Glutamatergic neuron (in vitro differentiated cells): Measurements from ENCODE around the gene ADAMTS16. TPM values are rescaled to one million over a fixed set of nuclear protein-coding genes. Genes with fewer than 3 reads are reported as not detected.

ENCODE experiments used
- DNase-seq: peaks from one replicate; pipeline ENCODE4 v3.0.0; 2022
- H3K27ac Mint-ChIP-seq: one replicate; pipeline ENCODE4 v1.8.0; 2020; ENCODE audit warnings: mild to moderate bottlenecking, mixed read lengths, inconsistent platforms; ENCODE audit not compliant: unreplicated experiment
- H3K27me3 Mint-ChIP-seq: one replicate; pipeline ENCODE4 v1.8.0; 2020; ENCODE audit warnings: mild to moderate bottlenecking, moderate library complexity, mixed read lengths, inconsistent platforms; ENCODE audit not compliant: unreplicated experiment
- H3K36me3 Mint-ChIP-seq: one replicate; pipeline ENCODE4 v1.8.0; 2020; ENCODE audit warnings: mild to moderate bottlenecking, mixed read lengths, inconsistent platforms; ENCODE audit not compliant: unreplicated experiment
- H3K4me1 Mint-ChIP-seq: one replicate; pipeline ENCODE4 v1.8.0; 2020; ENCODE audit warnings: mild to moderate bottlenecking, low read depth, mixed read lengths, inconsistent platforms; ENCODE audit not compliant: unreplicated experiment
- H3K4me3 Mint-ChIP-seq: one replicate; pipeline ENCODE4 v1.8.0; 2020; ENCODE audit warnings: mild to moderate bottlenecking, mixed read lengths, inconsistent platforms; ENCODE audit not compliant: unreplicated experiment
- H3K9me3 Mint-ChIP-seq: one replicate; pipeline ENCODE4 v1.8.0; 2020; ENCODE audit warnings: mild to moderate bottlenecking, moderate library complexity, mixed read lengths, inconsistent platforms; ENCODE audit not compliant: unreplicated experiment
- long read RNA-seq: library from polyadenylated mRNA; unstranded; transcript quantifications from one replicate; pipeline ENCODE4 v2.0.0, GENCODE V29; 2020; ENCODE audit not compliant: unreplicated experiment
- total RNA-seq: library from RNA; stranded (reverse); fragmentation: NEBNext Ultra II Directional; extraction: Animal tissue kit (Norgen Biotek cat#: 25700); gene quantifications from one replicate; pipeline ENCODE4 v1.2.1, GENCODE V29; 2021; ENCODE audit not compliant: unreplicated experiment
- TF ChIP-seq, protein P1 (sequence below): fragments of 200-600 bp; sonication (generic); IDR thresholded peaks from one replicate; pipeline ENCODE4 v1.5.0; 2021; ENCODE audit not compliant: partially characterized antibody, unreplicated experiment

ADAMTS16 gene, protein sequence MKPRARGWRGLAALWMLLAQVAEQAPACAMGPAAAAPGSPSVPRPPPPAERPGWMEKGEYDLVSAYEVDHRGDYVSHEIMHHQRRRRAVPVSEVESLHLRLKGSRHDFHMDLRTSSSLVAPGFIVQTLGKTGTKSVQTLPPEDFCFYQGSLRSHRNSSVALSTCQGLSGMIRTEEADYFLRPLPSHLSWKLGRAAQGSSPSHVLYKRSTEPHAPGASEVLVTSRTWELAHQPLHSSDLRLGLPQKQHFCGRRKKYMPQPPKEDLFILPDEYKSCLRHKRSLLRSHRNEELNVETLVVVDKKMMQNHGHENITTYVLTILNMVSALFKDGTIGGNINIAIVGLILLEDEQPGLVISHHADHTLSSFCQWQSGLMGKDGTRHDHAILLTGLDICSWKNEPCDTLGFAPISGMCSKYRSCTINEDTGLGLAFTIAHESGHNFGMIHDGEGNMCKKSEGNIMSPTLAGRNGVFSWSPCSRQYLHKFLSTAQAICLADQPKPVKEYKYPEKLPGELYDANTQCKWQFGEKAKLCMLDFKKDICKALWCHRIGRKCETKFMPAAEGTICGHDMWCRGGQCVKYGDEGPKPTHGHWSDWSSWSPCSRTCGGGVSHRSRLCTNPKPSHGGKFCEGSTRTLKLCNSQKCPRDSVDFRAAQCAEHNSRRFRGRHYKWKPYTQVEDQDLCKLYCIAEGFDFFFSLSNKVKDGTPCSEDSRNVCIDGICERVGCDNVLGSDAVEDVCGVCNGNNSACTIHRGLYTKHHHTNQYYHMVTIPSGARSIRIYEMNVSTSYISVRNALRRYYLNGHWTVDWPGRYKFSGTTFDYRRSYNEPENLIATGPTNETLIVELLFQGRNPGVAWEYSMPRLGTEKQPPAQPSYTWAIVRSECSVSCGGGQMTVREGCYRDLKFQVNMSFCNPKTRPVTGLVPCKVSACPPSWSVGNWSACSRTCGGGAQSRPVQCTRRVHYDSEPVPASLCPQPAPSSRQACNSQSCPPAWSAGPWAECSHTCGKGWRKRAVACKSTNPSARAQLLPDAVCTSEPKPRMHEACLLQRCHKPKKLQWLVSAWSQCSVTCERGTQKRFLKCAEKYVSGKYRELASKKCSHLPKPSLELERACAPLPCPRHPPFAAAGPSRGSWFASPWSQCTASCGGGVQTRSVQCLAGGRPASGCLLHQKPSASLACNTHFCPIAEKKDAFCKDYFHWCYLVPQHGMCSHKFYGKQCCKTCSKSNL
- total RNA-seq = 4.8 TPM
- long read RNA-seq, partial matches to known transcripts = 1 of 2 reads
- long read RNA-seq, other reads (novel, unspliced or antisense) = 1 of 2 reads

DNA sequence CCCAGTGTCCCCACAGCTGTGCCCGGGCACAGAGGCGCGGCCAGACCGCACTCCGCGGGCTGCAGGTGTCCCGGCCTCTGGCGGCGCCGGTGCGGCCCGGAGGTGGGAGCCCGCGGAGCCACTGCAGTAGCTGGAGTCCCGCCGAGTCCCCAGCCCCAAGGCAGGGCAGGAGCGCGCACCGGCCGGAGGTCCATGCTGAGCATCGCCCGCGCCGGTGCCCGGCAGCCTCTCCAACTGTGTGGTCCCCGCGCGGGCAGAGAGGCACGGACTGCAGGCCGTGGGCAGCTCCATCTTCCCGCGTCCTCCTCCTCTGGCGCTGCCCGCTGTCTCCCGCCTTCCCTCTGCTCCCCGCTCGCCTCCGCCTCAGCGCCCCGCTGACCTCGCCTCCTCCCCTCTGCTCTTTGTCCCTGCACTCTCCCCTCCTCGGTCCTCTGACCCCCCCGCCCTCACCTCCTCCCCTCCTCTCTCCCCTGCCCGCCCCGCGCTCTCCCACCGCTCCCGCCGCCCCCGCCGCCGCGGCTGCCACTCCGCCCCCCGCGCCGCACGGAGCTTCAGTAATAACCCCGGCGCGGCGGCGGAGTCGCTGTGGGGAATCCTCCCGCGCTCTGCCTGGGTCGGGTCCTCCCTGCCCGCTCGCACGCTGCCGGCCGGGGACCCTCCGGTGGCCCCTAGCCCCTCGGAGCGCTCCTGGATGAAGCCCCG, at the start of gene ADAMTS16:
Gene ADAMTS16 (plus strand): TSS at position 554 of the 702 bp plus-strand sequence. CDS start 138 bp downstream, at position 692.
- Mint-ChIP-seq H3K4me1 (peaks cover 5% of the 10 kb centered on the region), H3K27me3 (peaks cover 13% of the 10 kb centered on the region), H3K36me3 (peaks cover 4% of the 10 kb centered on the region), H3K9me3 (peaks cover 7% of the 10 kb centered on the region), H3K27ac (peak within 1 kb of the TSS; percentile 66), H3K4me3 (peak within 1 kb of the TSS; percentile 87)
- TF ChIP-seq, protein P1, sequence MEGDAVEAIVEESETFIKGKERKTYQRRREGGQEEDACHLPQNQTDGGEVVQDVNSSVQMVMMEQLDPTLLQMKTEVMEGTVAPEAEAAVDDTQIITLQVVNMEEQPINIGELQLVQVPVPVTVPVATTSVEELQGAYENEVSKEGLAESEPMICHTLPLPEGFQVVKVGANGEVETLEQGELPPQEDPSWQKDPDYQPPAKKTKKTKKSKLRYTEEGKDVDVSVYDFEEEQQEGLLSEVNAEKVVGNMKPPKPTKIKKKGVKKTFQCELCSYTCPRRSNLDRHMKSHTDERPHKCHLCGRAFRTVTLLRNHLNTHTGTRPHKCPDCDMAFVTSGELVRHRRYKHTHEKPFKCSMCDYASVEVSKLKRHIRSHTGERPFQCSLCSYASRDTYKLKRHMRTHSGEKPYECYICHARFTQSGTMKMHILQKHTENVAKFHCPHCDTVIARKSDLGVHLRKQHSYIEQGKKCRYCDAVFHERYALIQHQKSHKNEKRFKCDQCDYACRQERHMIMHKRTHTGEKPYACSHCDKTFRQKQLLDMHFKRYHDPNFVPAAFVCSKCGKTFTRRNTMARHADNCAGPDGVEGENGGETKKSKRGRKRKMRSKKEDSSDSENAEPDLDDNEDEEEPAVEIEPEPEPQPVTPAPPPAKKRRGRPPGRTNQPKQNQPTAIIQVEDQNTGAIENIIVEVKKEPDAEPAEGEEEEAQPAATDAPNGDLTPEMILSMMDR = no peak
- DNase-seq = peak; percentile 68

DNA sequence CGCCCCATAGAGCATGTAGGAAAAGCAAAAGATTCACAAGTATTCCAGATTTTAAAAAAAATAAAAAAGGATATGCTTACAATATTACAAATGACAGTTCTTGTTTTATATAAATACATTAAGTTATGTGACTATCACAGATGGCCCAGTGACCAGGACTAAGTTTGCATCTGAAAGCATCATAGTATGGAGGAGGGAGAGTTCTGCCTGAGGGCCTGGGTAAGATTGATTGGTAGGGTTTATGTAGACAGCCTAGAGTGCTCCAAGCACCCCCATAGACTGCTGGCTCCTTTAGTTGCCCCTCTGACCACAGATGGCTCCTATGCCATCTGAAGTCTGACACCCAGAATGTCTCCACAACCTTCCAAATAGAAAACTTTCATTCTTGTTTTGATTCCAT, 48.0 kb upstream of the ADAMTS16 start:
- no peak for DNase-seq
- H3K4me3 Mint-ChIP-seq = no peak overlapping the region
- TF ChIP-seq, protein P1 = no peak
- no peaks in the 10 kb centered on the region for H3K9me3 Mint-ChIP-seq
- H3K36me3 Mint-ChIP-seq = no peaks in the 10 kb centered on the region
- no peaks in the 10 kb centered on the region for H3K27me3 Mint-ChIP-seq
- no peaks in the 10 kb centered on the region for H3K4me1 Mint-ChIP-seq
- no peak overlapping the region for H3K27ac Mint-ChIP-seq

DNA sequence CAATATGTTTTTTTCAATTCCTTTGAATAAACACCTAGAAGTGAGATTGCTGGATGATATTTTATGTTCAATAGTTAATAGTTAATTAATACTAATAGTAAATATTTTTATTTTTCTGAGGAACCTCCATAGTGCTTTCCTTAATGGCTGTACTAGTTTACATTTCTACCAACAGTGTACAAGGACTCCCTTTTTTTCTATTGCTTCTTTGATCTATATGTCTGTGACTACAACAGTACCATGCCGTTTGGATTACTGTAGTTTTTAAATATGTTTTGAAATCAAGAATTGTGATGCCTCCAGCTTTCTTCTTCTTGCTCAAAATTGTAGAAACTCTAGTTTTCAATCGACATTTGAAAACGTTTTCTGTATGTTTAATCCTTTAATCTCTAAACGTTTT, 39.5 kb upstream of the ADAMTS16 start:
- TF ChIP-seq, protein P1 = no peak
- Mint-ChIP-seq H3K4me1 (no peaks in the 10 kb centered on the region), H3K4me3 (no peak overlapping the region), H3K27me3 (no peaks in the 10 kb centered on the region), H3K36me3 (no peaks in the 10 kb centered on the region), H3K9me3 (peaks cover 3% of the 10 kb centered on the region), H3K27ac (no peak overlapping the region)
- DNase-seq = no peak

DNA sequence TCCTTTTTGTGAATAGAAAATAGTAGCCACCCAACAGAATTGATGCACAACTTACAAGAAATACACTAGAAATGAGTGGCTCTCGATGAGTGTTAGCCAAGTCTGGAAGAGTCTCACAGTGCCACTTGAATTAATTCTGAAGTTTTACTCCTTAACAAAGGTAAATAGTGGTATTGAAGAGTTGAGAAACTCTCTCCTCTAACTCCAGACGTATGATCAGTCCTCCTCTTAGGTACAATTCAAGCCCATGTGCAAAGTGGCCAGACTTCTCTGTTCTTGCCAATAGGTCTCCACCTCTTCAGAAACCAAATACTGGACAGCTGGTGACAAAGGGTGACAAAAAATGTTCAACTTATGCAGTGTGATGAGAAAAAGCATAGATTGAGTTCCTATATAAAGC, 38.5 kb upstream of the ADAMTS16 start:
- no peaks in the 10 kb centered on the region for H3K27me3 Mint-ChIP-seq
- H3K4me3 Mint-ChIP-seq = no peak overlapping the region
- TF ChIP-seq, protein P1 = no peak
- DNase-seq = no peak
- no peaks in the 10 kb centered on the region for H3K4me1 Mint-ChIP-seq
- no peaks in the 10 kb centered on the region for H3K36me3 Mint-ChIP-seq
- no peak overlapping the region for H3K27ac Mint-ChIP-seq
- H3K9me3 Mint-ChIP-seq = peaks cover 3% of the 10 kb centered on the region
